Cardiac fibroblast (primary cell): ENCODE data around the gene GPR61.
A peak's percentile ranks its signal among the peaks of the same experiment; 100 is the strongest.

ENCODE experiments used
- DNase-seq, 2 donors: peaks; one replicate each; pipeline versions ENCODE4 v3.0.0 to v3.0.0-alpha.2; 2010; ENCODE audit warnings: low read depth in 2 of 2
- H3K4me3 ChIP-seq, 2 donors: replicated peaks in 1 of 2; 1 replicate in 1 of 2; 2 replicates in 1 of 2; pipeline ENCODE4 v1.5.1; 2011; ENCODE audit warnings: low read depth in 2 of 2, low read length in 2 of 2, mild to moderate bottlenecking in 2 of 2, moderate library complexity in 1 of 2
- TF ChIP-seq, protein P1 (sequence below): IDR thresholded peaks from one replicate; pipeline ENCODE4 v1.5.1; 2011; ENCODE audit warnings: low read depth, mild to moderate bottlenecking, low read length, inconsistent platforms

GPR61 gene

DNA sequence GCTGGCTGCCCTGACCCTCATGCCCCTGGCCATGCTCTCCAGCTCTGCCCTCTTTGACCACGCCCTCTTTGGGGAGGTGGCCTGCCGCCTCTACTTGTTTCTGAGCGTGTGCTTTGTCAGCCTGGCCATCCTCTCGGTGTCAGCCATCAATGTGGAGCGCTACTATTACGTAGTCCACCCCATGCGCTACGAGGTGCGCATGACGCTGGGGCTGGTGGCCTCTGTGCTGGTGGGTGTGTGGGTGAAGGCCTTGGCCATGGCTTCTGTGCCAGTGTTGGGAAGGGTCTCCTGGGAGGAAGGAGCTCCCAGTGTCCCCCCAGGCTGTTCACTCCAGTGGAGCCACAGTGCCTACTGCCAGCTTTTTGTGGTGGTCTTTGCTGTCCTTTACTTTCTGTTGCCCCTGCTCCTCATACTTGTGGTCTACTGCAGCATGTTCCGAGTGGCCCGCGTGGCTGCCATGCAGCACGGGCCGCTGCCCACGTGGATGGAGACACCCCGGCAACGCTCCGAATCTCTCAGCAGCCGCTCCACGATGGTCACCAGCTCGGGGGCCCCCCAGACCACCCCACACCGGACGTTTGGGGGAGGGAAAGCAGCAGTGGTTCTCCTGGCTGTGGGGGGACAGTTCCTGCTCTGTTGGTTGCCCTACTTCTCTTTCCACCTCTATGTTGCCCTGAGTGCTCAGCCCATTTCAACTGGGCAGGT lies 3.8 kb downstream of the GPR61 start:
- DNase-seq = no peak
- TF ChIP-seq, protein P1, sequence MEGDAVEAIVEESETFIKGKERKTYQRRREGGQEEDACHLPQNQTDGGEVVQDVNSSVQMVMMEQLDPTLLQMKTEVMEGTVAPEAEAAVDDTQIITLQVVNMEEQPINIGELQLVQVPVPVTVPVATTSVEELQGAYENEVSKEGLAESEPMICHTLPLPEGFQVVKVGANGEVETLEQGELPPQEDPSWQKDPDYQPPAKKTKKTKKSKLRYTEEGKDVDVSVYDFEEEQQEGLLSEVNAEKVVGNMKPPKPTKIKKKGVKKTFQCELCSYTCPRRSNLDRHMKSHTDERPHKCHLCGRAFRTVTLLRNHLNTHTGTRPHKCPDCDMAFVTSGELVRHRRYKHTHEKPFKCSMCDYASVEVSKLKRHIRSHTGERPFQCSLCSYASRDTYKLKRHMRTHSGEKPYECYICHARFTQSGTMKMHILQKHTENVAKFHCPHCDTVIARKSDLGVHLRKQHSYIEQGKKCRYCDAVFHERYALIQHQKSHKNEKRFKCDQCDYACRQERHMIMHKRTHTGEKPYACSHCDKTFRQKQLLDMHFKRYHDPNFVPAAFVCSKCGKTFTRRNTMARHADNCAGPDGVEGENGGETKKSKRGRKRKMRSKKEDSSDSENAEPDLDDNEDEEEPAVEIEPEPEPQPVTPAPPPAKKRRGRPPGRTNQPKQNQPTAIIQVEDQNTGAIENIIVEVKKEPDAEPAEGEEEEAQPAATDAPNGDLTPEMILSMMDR = no peak
- no peak overlapping the region for H3K4me3 ChIP-seq

DNA sequence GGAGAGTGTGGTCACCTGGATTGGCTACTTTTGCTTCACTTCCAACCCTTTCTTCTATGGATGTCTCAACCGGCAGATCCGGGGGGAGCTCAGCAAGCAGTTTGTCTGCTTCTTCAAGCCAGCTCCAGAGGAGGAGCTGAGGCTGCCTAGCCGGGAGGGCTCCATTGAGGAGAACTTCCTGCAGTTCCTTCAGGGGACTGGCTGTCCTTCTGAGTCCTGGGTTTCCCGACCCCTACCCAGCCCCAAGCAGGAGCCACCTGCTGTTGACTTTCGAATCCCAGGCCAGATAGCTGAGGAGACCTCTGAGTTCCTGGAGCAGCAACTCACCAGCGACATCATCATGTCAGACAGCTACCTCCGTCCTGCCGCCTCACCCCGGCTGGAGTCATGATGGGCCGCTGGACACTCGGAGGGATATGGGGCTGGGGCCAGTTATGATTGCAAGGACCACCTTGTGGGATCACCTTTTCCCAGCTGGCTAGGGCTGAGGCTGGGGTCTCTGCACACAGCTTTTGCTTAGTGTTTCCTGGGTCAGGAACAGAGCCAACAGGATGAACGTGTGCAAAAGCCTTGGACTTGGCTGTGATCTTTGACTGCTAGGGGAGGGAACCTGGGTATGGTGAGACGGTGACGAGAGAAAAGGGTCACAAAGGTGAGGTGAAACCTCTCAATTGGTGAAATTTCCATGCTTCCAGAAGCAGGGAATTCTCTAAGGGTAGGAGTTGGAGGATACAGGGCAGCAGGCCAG lies 4.5 kb downstream of the GPR61 start:
- TF ChIP-seq, protein P1 = no peak
- no peak overlapping the region for H3K4me3 ChIP-seq
- no peak for DNase-seq

GRCh38 chr1:109546311-109547109 lies 6.8 kb downstream of the GPR61 start:
- DNase-seq = peak; percentile 92 to 93
- TF ChIP-seq, protein P1 = peak; percentile 84
- H3K4me3 ChIP-seq = peak overlapping the region in 1 of 2 donors; percentile 92

- DNase-seq = peak in 1 of 2 donors; percentile 38
- TF ChIP-seq, protein P1 = no peak
- peak overlapping the region; percentile 92 to 96 for H3K4me3 ChIP-seq
These were observed 8.0 kb downstream of the GPR61 start for GRCh38 chr1:109547463-109548320.

DNA sequence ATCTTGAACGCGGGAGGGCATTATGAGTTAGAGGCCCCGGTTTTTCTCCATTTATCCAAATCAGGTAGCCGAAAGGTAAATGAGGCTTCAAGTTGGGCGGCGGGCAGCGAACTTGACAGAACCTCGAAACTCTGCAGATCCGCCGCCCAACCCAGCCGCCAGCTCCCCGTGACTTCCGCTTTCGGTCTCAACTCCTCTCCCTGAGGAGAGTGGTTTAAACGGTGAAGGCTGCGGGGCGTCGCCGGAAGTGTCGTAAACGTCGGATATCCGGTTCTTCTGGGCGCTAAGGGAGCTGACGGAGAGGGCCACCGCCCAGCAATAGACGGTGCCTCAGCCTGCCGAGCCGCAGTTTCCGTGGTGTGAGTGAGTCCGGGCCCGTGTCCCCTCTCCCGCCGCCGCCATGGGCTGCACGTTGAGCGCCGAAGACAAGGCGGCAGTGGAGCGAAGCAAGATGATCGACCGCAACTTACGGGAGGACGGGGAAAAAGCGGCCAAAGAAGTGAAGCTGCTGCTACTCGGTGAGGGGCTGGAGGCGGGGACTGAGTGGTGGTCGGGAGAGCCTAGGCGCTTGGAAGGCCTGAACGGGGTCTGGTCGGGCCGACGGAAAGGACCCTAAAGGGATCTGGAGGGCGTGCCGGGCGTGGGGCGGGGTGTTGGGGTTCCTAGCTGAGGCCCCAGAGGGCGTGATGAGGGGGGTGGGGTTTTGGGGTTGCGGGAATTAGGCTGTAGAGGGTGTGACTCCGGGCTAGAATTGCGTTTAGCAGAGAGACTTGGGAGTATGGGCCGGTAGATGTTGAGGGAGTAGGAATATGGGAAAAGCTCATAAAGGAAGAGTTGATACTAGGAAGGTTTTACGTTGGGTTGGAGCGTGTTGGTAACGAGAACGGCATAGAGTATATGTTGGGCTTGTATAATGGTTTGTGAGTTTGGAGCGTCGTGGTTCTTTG lies 8.9 kb downstream of the GPR61 start, which contains the start of gene GNAI3:
Gene GNAI3, plus strand, starts transcription at position 295 of the 947 bp plus-strand sequence. Its CDS starts 106 bp downstream, at position 401.
- DNase-seq = peak; percentile 96 to 97
- H3K4me3 ChIP-seq = peak within 1 kb of the TSS; percentile 92 to 96
- TF ChIP-seq, protein P1 = no peak
